GM10248 (cell line): ENCODE data around the gene TLCD4.

ENCODE experiments used
- CTCF ChIA-PET: fragments of 300-600 bp; sonication (Branson Sonifier 250); formaldehyde crosslinking; extraction: SDS; loops from one replicate; lab custom pipeline; 2021; ENCODE audit warnings: antibody characterized with exemption; lab: Yijun Ruan, JAX
- POLR2A ChIA-PET: fragments of 350-650 bp; sonication (Branson Sonifier 250); formaldehyde crosslinking; extraction: SDS; loops from one replicate; lab custom pipeline; 2020; ENCODE audit warnings: antibody characterized with exemption; lab: Yijun Ruan, JAX
- DNase-seq: peaks from one replicate; pipeline ENCODE4 v3.0.0; 2012; ENCODE audit errors: extremely low spot score
- CTCF ChIP-seq: IDR thresholded peaks from 2 replicates; pipeline ENCODE4 v1.5.1; 2012; ENCODE audit warnings: mild to moderate bottlenecking, low read depth; ENCODE audit errors: extremely low read depth, missing control alignments, control extremely low read depth

The TLCD4 gene

GRCh38 chr1:95094923-95095322 is 22.2 kb upstream of the TLCD4 start:
- ChIA-PET POLR2A (no interaction called here), CTCF (interaction anchor here (1.2 to 2.4 kb wide), 2 partner anchors 10 to 17 kb away, joined by 3 to 15 read pairs; no protein-coding TSS in a partner anchor)
- TF ChIP-seq CTCF: no peak
- DNase-seq: no peak

- DNase-seq: peak; percentile 50
- TF ChIP-seq CTCF: no peak
- ChIA-PET CTCF (interaction anchor here (1.2 to 1.4 kb wide), 2 partner anchors 18 to 21 kb away, joined by 3 to 6 read pairs; partner anchors contain the start of gene TLCD4), POLR2A (no interaction called here)
Observed at GRCh38 chr1:95095833-95096217, 21.3 kb upstream of the TLCD4 start.

- TF ChIP-seq CTCF: no peak
- CTCF ChIA-PET: interaction anchor here (1.4 kb wide), 1 partner anchor 21 kb away, joined by 6 read pairs; the partner anchor contains the start of gene TLCD4
- POLR2A ChIA-PET: no interaction called here
- DNase-seq: no peak
Observed at GRCh38 chr1:95096218-95096841, 20.8 kb upstream of the TLCD4 start.

- TF ChIP-seq CTCF: no peak
- CTCF ChIA-PET: no interaction called here
- DNase-seq: no peak
- POLR2A ChIA-PET: no interaction called here
Observed at GRCh38 chr1:95097426-95097825, 19.7 kb upstream of the TLCD4 start.

- POLR2A ChIA-PET: no interaction called here
Observed at GRCh38 chr1:95098196-95098595, 19.0 kb upstream of the TLCD4 start.

GRCh38 chr1:95108792-95109191 is 8.4 kb upstream of the TLCD4 start:
- TF ChIP-seq CTCF: no peak
- ChIA-PET POLR2A (no interaction called here), CTCF (no interaction called here)
- DNase-seq: no peak

More at GRCh38 chr1:95098196-95098595, 19.0 kb upstream of the TLCD4 start:
- no peak for TF ChIP-seq CTCF
- CTCF ChIA-PET: interaction anchor here (4.4 kb wide), 1 partner anchor 14 kb away, joined by 15 read pairs; no protein-coding TSS in a partner anchor
- DNase-seq: no peak
